SH-SY5Y (cell line): Measurements from ENCODE around the gene CCDC157.

Experiments
- GATA2 ChIP-seq: IDR thresholded peaks from 2 replicates; pipeline ENCODE4 v1.6.1; 2011; ENCODE audit warnings: mild to moderate bottlenecking, low read depth, low read length
- GATA3 ChIP-seq: IDR thresholded peaks from 2 replicates; pipeline ENCODE4 v1.6.1; 2011; ENCODE audit warnings: low read depth, mild to moderate bottlenecking, low read length, moderate library complexity

DNA sequence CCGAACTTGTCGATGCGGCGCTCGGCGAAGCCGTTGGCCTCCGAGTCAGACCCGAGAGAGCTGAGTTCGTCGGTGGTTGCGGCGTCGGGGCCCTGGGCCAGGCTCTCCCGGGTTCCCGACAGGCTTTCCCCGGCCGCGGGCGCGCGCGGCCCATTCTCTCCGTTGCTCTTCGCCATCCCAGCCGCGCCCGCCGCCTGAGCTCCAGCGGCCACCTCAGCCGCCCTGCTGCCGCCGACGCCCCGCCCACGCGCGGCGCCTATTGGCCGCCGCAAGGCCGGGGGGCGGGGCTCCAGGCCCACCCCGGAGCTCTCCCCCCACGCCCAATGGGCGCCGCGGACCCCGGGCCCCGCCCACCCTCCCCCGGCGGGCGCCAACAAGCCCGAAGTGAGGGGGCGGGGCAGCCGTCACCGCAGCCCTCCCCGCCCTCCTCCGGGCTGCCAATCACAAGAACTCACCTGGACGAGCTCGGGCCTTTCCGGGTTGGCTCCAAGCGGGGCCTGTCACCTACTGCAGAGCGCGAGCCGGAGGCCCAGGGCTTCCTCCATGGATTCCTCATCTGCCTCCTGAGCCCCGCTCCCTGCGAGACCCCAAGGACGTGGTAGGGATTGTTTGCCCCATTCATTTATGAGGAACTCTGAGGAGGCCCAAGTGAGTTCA lies 30.0 kb upstream of the CCDC157 start, which contains the start of gene TBC1D10A:
- TF ChIP-seq GATA2 (no peak), GATA3 (no peak)
